Astrocyte (in vitro differentiated cells and primary cell): ENCODE results near the gene SLC16A6. TPM values are rescaled to one million over a fixed set of nuclear protein-coding genes. Genes with fewer than 3 reads are reported as not detected.
A peak's percentile ranks its signal among the peaks of the same experiment; 100 is the strongest.

Source experiments
- DNase-seq: peaks from one replicate; pipeline ENCODE4 v3.0.0-alpha.2; 2010; ENCODE audit warnings: low read depth
- FAIRE-seq: peaks from 2 replicates; lab custom pipeline; 2011; peaks lifted over from hg19 to GRCh38; lab: Jason Lieb, UNC
- H2AFZ ChIP-seq: 2 replicates; pipeline ENCODE4 v1.6.0; 2012; ENCODE audit warnings: low read depth, low read length, inconsistent platforms
- H3K27ac ChIP-seq: 2 replicates; pipeline ENCODE4 v1.5.1; 2011; ENCODE audit warnings: low read depth, low read length, inconsistent platforms
- H3K27me3 ChIP-seq: 2 replicates; pipeline ENCODE4 v1.6.0; 2011; ENCODE audit warnings: low read length, inconsistent platforms; ENCODE audit not compliant: insufficient read depth
- H3K36me3 ChIP-seq: 2 replicates; pipeline ENCODE4 v1.5.1; 2011; ENCODE audit warnings: low read length, inconsistent platforms; ENCODE audit not compliant: insufficient read depth
- H3K4me1 ChIP-seq: 2 replicates; pipeline ENCODE4 v1.5.1; 2011; ENCODE audit warnings: low read length, inconsistent platforms; ENCODE audit not compliant: insufficient read depth
- H3K4me2 ChIP-seq: 2 replicates; pipeline ENCODE4 v1.6.0; 2012; ENCODE audit warnings: low read length, inconsistent platforms
- H3K4me3 ChIP-seq: 2 replicates; pipeline ENCODE4 v1.5.1; 2011; ENCODE audit warnings: low read depth, mild to moderate bottlenecking, low read length, inconsistent platforms; ENCODE audit not compliant: insufficient read depth
- H3K79me2 ChIP-seq: 2 replicates; pipeline ENCODE4 v1.6.0; 2012; ENCODE audit warnings: mild to moderate bottlenecking, low read length, inconsistent platforms; ENCODE audit not compliant: insufficient read depth
- H3K9ac ChIP-seq: 2 replicates; pipeline ENCODE4 v1.6.0; 2012; ENCODE audit warnings: mild to moderate bottlenecking, low read length, inconsistent platforms
- H3K9me3 ChIP-seq: 2 replicates; pipeline ENCODE4 v1.5.1; 2012; ENCODE audit warnings: low read depth, mild to moderate bottlenecking, low read length, inconsistent platforms; ENCODE audit not compliant: insufficient read depth
- H4K20me1 ChIP-seq: 2 replicates; pipeline ENCODE4 v1.6.0; 2012; ENCODE audit warnings: low read length, inconsistent platforms; ENCODE audit not compliant: insufficient read depth
- H3K27ac Mint-ChIP-seq: one replicate; pipeline ENCODE4 v1.8.0; 2021; ENCODE audit warnings: mild to moderate bottlenecking, mixed read lengths; ENCODE audit not compliant: unreplicated experiment
- H3K27me3 Mint-ChIP-seq: one replicate; pipeline ENCODE4 v1.8.0; 2021; ENCODE audit warnings: low read depth, mixed read lengths; ENCODE audit not compliant: unreplicated experiment
- H3K36me3 Mint-ChIP-seq: one replicate; pipeline ENCODE4 v1.8.0; 2021; ENCODE audit warnings: low read depth, mixed read lengths; ENCODE audit not compliant: unreplicated experiment
- H3K4me1 Mint-ChIP-seq: one replicate; pipeline ENCODE4 v1.8.0; 2021; ENCODE audit warnings: low read depth, mixed read lengths; ENCODE audit not compliant: unreplicated experiment
- H3K4me3 Mint-ChIP-seq: one replicate; pipeline ENCODE4 v1.8.0; 2021; ENCODE audit warnings: mild to moderate bottlenecking, moderate library complexity, mixed read lengths; ENCODE audit not compliant: unreplicated experiment
- H3K9me3 Mint-ChIP-seq: one replicate; pipeline ENCODE4 v1.8.0; 2021; ENCODE audit warnings: mild to moderate bottlenecking, mixed read lengths; ENCODE audit not compliant: unreplicated experiment
- EZH2 ChIP-seq: IDR thresholded peaks from 2 replicates; pipeline ENCODE4 v1.6.1; 2012; ENCODE audit warnings: mild to moderate bottlenecking, low read length, inconsistent platforms; ENCODE audit not compliant: insufficient read depth
- total RNA-seq: library from RNA; stranded (reverse); gene quantifications from 2 replicates; pipeline ENCODE4 v1.2.1, GENCODE V29; 2021
- TF ChIP-seq, protein P1 (sequence below): IDR thresholded peaks from 2 replicates; pipeline ENCODE4 v1.5.1; 2011; ENCODE audit warnings: low read depth, mild to moderate bottlenecking, inconsistent platforms, low read length, moderate library complexity; ENCODE audit not compliant: insufficient read depth

Gene SLC16A6
- total RNA-seq, 1 donor from 2014 or later, result 0.34 TPM

DNA sequence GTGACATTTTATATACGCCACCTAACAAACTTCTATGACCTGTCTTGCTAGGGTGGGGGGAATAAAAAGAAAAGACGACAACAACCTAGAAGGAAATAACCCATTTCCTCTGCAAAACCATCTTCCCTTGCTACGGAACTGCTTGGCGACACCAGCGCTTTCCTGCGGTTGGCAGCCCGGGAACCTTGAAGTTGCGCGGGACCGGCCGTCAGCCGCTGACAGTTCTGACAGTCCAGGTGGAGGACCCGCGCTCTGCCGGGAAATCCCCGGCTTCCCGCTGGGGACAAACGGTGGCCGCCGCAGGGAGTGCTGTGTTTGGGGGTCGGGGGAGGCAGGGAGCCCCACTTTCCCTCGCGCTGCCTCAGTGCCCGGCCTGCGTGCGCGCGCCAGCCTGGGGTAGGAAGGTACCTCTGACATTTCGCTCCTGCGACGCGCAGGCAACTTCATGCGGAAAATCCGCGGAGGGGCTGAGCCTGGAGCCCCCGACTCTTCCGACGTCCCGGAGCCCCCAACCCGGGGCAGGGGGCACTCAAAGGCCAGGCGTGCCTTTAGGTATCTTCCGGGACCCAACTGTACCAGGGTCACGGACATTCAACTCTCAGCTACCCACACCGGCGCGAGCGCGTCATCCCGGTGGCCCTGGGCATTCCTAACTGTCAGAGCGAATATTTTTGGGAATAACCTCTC lies 516 bp downstream of the SLC16A6 start:
- Histone ChIP-seq H3K9me3 (no peaks in the 10 kb centered on the region), H3K27me3 (peaks cover 14% of the 10 kb centered on the region), H3K27ac (no peak overlapping the region), H2AFZ (peak overlapping the region; percentile 63), H3K9ac (peak overlapping the region; percentile 75), H4K20me1 (peaks cover 8% of the 10 kb centered on the region), H3K4me1 (peaks cover 6% of the 10 kb centered on the region), H3K4me3 (peak overlapping the region; percentile 55), H3K4me2 (peak overlapping the region; percentile 97), H3K79me2 (no peaks in the 10 kb centered on the region), H3K36me3 (no peaks in the 10 kb centered on the region)
- no peak for TF ChIP-seq EZH2
- TF ChIP-seq, protein P1, sequence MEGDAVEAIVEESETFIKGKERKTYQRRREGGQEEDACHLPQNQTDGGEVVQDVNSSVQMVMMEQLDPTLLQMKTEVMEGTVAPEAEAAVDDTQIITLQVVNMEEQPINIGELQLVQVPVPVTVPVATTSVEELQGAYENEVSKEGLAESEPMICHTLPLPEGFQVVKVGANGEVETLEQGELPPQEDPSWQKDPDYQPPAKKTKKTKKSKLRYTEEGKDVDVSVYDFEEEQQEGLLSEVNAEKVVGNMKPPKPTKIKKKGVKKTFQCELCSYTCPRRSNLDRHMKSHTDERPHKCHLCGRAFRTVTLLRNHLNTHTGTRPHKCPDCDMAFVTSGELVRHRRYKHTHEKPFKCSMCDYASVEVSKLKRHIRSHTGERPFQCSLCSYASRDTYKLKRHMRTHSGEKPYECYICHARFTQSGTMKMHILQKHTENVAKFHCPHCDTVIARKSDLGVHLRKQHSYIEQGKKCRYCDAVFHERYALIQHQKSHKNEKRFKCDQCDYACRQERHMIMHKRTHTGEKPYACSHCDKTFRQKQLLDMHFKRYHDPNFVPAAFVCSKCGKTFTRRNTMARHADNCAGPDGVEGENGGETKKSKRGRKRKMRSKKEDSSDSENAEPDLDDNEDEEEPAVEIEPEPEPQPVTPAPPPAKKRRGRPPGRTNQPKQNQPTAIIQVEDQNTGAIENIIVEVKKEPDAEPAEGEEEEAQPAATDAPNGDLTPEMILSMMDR, result no peak
- Mint-ChIP-seq H3K27me3 (peaks cover 47% of the 10 kb centered on the region), H3K36me3 (no peaks in the 10 kb centered on the region), H3K27ac (no peak overlapping the region), H3K4me3 (peak overlapping the region; percentile 82), H3K9me3 (no peaks in the 10 kb centered on the region), H3K4me1 (peaks cover 5% of the 10 kb centered on the region)
- FAIRE-seq, result no peak
- DNase-seq, result no peak

DNA sequence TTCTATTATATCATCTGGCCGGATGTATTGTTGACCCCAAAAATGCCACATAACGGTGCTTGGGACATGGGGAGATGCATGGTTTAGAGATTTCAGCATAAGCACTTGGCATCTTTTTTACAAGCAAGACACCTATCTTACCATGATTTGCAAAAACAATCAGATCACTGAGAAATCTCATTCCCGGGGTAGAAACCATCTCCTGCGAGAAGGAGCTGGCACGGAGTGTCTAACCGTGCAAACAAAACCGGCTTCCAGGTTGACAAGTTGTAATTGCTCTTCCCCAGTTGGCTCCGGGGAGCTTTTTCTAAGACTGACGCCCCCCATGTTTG lies 1.0 kb downstream of the SLC16A6 start:
- Mint-ChIP-seq H3K4me3 (no peak overlapping the region), H3K4me1 (peaks cover 5% of the 10 kb centered on the region), H3K9me3 (no peaks in the 10 kb centered on the region), H3K27ac (no peak overlapping the region), H3K27me3 (peaks cover 44% of the 10 kb centered on the region), H3K36me3 (no peaks in the 10 kb centered on the region)
- Histone ChIP-seq H3K27ac (no peak overlapping the region), H3K79me2 (no peaks in the 10 kb centered on the region), H3K36me3 (no peaks in the 10 kb centered on the region), H3K9ac (peak overlapping the region; percentile 75), H3K27me3 (peaks cover 14% of the 10 kb centered on the region), H3K4me2 (peak overlapping the region; percentile 97), H2AFZ (peak overlapping the region; percentile 63), H4K20me1 (peaks cover 8% of the 10 kb centered on the region), H3K9me3 (no peaks in the 10 kb centered on the region), H3K4me1 (peaks cover 6% of the 10 kb centered on the region), H3K4me3 (peak overlapping the region; percentile 55)
- no peak for TF ChIP-seq EZH2
- TF ChIP-seq, protein P1, result no peak
- FAIRE-seq (no peak), DNase-seq (no peak)

DNA sequence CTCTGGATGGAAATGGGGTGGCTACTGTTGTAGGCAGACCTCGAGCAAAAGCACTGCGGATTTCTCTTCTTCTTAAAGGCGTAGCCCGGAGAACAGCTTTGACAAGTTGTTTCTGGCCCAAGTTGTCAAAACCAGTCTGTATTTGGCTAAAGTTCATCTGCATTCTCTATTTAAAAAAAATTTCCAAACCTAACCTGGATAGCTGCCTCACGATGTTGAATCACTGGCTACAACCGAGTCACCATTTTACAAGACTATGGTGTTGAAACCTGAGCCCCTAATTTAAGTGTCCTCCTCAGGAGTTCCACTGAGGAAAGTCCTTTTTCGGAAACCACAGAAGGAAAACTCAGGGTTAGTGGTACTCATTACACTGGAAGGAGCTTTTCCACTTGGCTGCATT lies 1.5 kb downstream of the SLC16A6 start:
- Histone ChIP-seq H4K20me1 (peaks cover 8% of the 10 kb centered on the region), H3K27ac (no peak overlapping the region), H3K27me3 (peaks cover 14% of the 10 kb centered on the region), H2AFZ (no peak overlapping the region), H3K9ac (no peak overlapping the region), H3K4me2 (peak overlapping the region; percentile 97), H3K4me3 (no peak overlapping the region), H3K4me1 (peaks cover 6% of the 10 kb centered on the region), H3K36me3 (no peaks in the 10 kb centered on the region), H3K9me3 (no peaks in the 10 kb centered on the region), H3K79me2 (no peaks in the 10 kb centered on the region)
- DNase-seq, result no peak
- no peak overlapping the region for H3K4me3 Mint-ChIP-seq
- TF ChIP-seq, protein P1, result no peak
- TF ChIP-seq EZH2, result no peak
- no peaks in the 10 kb centered on the region for H3K9me3 Mint-ChIP-seq
- H3K4me1 Mint-ChIP-seq, result peaks cover 5% of the 10 kb centered on the region
- no peaks in the 10 kb centered on the region for H3K36me3 Mint-ChIP-seq
- no peak overlapping the region for H3K27ac Mint-ChIP-seq
- peaks cover 43% of the 10 kb centered on the region for H3K27me3 Mint-ChIP-seq
- no peak for FAIRE-seq
